Measurements from ENCODE around the gene NXPH1.

DNA sequence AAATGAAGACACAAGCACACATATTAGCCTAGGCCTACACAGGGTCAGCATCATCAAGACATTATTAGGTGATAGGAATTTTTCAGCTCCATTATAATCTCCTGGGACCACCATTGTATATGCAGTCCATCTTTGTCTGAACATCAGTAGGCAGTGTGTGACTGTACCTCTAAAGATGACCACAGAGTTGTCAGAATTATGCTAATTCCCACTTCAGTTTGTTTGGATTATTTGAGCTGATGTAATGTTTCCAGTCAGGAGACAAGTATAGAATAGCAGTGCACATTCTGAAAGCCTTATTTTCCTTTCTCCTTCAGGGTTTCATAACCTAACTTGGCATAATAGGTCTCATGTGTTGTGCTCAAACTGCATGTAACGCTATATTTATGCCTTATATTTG lies 306.4 kb downstream of the NXPH1 start:
- TF ChIP-seq POLR2A (conservative IDR thresholded peaks at IDR 0.05), result no peak
- TF ChIP-seq XRCC5 (IDR thresholded peaks at IDR 0.05; ENCODE audit: low read depth, low read length), result no peak
- TF ChIP-seq YY1 (IDR thresholded peaks at IDR 0.05; ENCODE audit: borderline replicate concordance in 1 of 3, control insufficient read depth in 1 of 3, extremely low read depth in 1 of 3, insufficient read depth in 3 of 3, insufficient read length in 1 of 3, insufficient replicate concordance in 2 of 3, low read depth in 1 of 3, low read length in 2 of 3), result no peak
- TF ChIP-seq, protein P1, sequence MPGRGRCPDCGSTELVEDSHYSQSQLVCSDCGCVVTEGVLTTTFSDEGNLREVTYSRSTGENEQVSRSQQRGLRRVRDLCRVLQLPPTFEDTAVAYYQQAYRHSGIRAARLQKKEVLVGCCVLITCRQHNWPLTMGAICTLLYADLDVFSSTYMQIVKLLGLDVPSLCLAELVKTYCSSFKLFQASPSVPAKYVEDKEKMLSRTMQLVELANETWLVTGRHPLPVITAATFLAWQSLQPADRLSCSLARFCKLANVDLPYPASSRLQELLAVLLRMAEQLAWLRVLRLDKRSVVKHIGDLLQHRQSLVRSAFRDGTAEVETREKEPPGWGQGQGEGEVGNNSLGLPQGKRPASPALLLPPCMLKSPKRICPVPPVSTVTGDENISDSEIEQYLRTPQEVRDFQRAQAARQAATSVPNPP (IDR thresholded peaks at IDR 0.05; ENCODE audit: borderline replicate concordance, insufficient read depth, insufficient read length), result no peak
- TF ChIP-seq PPARD (CRISPR knock-in tag; IDR thresholded peaks at IDR 0.05), result no peak
- TF ChIP-seq JUND (IDR thresholded peaks at IDR 0.05; ENCODE audit: borderline replicate concordance, low read depth, low read length), result no peak
- no peak for TF ChIP-seq JUND (tag; IDR thresholded peaks at IDR 0.05; ENCODE audit: borderline replicate concordance, low read depth, low read length)
- TF ChIP-seq, protein P2, sequence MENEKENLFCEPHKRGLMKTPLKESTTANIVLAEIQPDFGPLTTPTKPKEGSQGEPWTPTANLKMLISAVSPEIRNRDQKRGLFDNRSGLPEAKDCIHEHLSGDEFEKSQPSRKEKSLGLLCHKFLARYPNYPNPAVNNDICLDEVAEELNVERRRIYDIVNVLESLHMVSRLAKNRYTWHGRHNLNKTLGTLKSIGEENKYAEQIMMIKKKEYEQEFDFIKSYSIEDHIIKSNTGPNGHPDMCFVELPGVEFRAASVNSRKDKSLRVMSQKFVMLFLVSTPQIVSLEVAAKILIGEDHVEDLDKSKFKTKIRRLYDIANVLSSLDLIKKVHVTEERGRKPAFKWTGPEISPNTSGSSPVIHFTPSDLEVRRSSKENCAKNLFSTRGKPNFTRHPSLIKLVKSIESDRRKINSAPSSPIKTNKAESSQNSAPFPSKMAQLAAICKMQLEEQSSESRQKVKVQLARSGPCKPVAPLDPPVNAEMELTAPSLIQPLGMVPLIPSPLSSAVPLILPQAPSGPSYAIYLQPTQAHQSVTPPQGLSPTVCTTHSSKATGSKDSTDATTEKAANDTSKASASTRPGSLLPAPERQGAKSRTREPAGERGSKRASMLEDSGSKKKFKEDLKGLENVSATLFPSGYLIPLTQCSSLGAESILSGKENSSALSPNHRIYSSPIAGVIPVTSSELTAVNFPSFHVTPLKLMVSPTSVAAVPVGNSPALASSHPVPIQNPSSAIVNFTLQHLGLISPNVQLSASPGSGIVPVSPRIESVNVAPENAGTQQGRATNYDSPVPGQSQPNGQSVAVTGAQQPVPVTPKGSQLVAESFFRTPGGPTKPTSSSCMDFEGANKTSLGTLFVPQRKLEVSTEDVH (IDR thresholded peaks at IDR 0.05; ENCODE audit: low read depth, partially characterized antibody), result no peak
- TF ChIP-seq, protein P3, sequence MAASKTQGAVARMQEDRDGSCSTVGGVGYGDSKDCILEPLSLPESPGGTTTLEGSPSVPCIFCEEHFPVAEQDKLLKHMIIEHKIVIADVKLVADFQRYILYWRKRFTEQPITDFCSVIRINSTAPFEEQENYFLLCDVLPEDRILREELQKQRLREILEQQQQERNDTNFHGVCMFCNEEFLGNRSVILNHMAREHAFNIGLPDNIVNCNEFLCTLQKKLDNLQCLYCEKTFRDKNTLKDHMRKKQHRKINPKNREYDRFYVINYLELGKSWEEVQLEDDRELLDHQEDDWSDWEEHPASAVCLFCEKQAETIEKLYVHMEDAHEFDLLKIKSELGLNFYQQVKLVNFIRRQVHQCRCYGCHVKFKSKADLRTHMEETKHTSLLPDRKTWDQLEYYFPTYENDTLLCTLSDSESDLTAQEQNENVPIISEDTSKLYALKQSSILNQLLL (CRISPR knock-in tag; IDR thresholded peaks at IDR 0.05; ENCODE audit: borderline replicate concordance), result no peak
- no peak for TF ChIP-seq NR1H2 (CRISPR knock-in tag; IDR thresholded peaks at IDR 0.05)
- TF ChIP-seq, protein P4, sequence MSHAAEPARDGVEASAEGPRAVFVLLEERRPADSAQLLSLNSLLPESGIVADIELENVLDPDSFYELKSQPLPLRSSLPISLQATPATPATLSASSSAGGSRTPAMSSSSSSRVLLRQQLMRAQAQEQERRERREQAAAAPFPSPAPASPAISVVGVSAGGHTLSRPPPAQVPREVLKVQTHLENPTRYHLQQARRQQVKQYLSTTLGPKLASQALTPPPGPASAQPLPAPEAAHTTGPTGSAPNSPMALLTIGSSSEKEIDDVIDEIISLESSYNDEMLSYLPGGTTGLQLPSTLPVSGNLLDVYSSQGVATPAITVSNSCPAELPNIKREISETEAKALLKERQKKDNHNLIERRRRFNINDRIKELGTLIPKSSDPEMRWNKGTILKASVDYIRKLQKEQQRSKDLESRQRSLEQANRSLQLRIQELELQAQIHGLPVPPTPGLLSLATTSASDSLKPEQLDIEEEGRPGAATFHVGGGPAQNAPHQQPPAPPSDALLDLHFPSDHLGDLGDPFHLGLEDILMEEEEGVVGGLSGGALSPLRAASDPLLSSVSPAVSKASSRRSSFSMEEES (CRISPR knock-in tag; IDR thresholded peaks at IDR 0.05), result no peak
- TF ChIP-seq, protein P5, sequence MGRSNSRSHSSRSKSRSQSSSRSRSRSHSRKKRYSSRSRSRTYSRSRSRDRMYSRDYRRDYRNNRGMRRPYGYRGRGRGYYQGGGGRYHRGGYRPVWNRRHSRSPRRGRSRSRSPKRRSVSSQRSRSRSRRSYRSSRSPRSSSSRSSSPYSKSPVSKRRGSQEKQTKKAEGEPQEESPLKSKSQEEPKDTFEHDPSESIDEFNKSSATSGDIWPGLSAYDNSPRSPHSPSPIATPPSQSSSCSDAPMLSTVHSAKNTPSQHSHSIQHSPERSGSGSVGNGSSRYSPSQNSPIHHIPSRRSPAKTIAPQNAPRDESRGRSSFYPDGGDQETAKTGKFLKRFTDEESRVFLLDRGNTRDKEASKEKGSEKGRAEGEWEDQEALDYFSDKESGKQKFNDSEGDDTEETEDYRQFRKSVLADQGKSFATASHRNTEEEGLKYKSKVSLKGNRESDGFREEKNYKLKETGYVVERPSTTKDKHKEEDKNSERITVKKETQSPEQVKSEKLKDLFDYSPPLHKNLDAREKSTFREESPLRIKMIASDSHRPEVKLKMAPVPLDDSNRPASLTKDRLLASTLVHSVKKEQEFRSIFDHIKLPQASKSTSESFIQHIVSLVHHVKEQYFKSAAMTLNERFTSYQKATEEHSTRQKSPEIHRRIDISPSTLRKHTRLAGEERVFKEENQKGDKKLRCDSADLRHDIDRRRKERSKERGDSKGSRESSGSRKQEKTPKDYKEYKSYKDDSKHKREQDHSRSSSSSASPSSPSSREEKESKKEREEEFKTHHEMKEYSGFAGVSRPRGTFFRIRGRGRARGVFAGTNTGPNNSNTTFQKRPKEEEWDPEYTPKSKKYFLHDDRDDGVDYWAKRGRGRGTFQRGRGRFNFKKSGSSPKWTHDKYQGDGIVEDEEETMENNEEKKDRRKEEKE (IDR thresholded peaks at IDR 0.05; ENCODE audit: borderline replicate concordance in 1 of 2, control insufficient read depth in 1 of 2, low read depth in 2 of 2, low read length in 1 of 2), result no peak
- no peak for TF ChIP-seq ZNF324 (CRISPR knock-in tag; IDR thresholded peaks at IDR 0.05)
- TF ChIP-seq CREB1 (IDR thresholded peaks at IDR 0.05), result no peak
- TF ChIP-seq CREB1 (CRISPR knock-in tag; IDR thresholded peaks at IDR 0.05), result no peak
- no peak for TF ChIP-seq MTA3 (IDR thresholded peaks at IDR 0.05; ENCODE audit: borderline replicate concordance)
